ENCODE data around the gene UAP1. TPM values are rescaled to one million over a fixed set of nuclear protein-coding genes. Genes with fewer than 3 reads are reported as not detected.

Gene UAP1
- total RNA-seq, 1 donor from 2014 or later, result 26.5 TPM

GRCh38 chr1:162548170-162548569, 13.4 kb upstream of the UAP1 start:
- H3K4me3 ChIP-seq, result no peak overlapping the region
- H3K9me3 ChIP-seq (replicated peaks), result peaks cover 7% of the 10 kb centered on the region
- H3K36me3 ChIP-seq, result no peaks in the 10 kb centered on the region
- TF ChIP-seq, protein P1, sequence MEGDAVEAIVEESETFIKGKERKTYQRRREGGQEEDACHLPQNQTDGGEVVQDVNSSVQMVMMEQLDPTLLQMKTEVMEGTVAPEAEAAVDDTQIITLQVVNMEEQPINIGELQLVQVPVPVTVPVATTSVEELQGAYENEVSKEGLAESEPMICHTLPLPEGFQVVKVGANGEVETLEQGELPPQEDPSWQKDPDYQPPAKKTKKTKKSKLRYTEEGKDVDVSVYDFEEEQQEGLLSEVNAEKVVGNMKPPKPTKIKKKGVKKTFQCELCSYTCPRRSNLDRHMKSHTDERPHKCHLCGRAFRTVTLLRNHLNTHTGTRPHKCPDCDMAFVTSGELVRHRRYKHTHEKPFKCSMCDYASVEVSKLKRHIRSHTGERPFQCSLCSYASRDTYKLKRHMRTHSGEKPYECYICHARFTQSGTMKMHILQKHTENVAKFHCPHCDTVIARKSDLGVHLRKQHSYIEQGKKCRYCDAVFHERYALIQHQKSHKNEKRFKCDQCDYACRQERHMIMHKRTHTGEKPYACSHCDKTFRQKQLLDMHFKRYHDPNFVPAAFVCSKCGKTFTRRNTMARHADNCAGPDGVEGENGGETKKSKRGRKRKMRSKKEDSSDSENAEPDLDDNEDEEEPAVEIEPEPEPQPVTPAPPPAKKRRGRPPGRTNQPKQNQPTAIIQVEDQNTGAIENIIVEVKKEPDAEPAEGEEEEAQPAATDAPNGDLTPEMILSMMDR (IDR thresholded peaks at IDR 0.05; ENCODE audit: borderline replicate concordance), result no peak
- peak overlapping the region; percentile 49 for H3K27ac ChIP-seq (replicated peaks)
- no peaks in the 10 kb centered on the region for H3K27me3 ChIP-seq (ENCODE audit: low read depth)
- peak; percentile 36 for DNase-seq
- intact Hi-C loops (cut with micrococcal nuclease), result no loop called here
- H3K4me1 ChIP-seq, result no peaks in the 10 kb centered on the region

DNA sequence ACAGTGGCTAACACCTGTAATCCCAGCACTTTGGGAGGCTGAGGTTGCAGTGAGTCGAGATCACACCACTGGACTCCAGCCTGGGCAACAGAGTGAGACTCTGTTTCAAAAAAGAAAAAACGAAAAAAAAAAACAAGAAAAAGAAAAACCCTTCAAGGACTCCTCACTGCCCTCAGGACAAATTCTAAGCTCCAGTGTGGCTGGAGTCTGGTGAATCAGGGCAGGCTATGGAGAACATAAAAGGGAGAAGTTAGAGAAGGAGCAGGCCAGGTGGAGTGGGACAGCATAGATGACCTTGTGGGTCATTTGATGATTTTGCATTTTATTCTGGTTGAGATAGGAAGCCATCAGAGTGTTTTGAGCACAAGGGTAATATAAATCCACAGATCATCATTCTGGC, 12.5 kb upstream of the UAP1 start:
- no peak for DNase-seq
- intact Hi-C loops (cut with micrococcal nuclease), result no loop called here
- Histone ChIP-seq H3K36me3 (no peaks in the 10 kb centered on the region), H3K4me3 (no peak overlapping the region), H3K27me3 (ENCODE audit: low read depth) (no peaks in the 10 kb centered on the region), H3K9me3 (replicated peaks) (no peaks in the 10 kb centered on the region), H3K27ac (replicated peaks) (peak overlapping the region; percentile 49), H3K4me1 (no peaks in the 10 kb centered on the region)
- TF ChIP-seq, protein P1 (IDR thresholded peaks at IDR 0.05; ENCODE audit: borderline replicate concordance), result no peak

GRCh38 chr1:162550925-162551324, 10.6 kb upstream of the UAP1 start:
- Histone ChIP-seq H3K36me3 (no peaks in the 10 kb centered on the region), H3K27ac (replicated peaks) (no peak overlapping the region), H3K27me3 (ENCODE audit: low read depth) (no peaks in the 10 kb centered on the region), H3K9me3 (replicated peaks) (no peaks in the 10 kb centered on the region), H3K4me1 (no peaks in the 10 kb centered on the region), H3K4me3 (no peak overlapping the region)
- TF ChIP-seq, protein P1 (IDR thresholded peaks at IDR 0.05; ENCODE audit: borderline replicate concordance), result no peak
- no peak for DNase-seq
- intact Hi-C loops (cut with micrococcal nuclease), result no loop called here

- intact Hi-C loops (cut with micrococcal nuclease), result no loop called here
- TF ChIP-seq, protein P1 (IDR thresholded peaks at IDR 0.05; ENCODE audit: borderline replicate concordance), result no peak
- Histone ChIP-seq H3K27ac (replicated peaks) (peak overlapping the region; percentile 68), H3K9me3 (replicated peaks) (no peaks in the 10 kb centered on the region), H3K27me3 (ENCODE audit: low read depth) (no peaks in the 10 kb centered on the region), H3K36me3 (no peaks in the 10 kb centered on the region), H3K4me3 (no peak overlapping the region), H3K4me1 (no peaks in the 10 kb centered on the region)
- DNase-seq, result no peak
Measured at GRCh38 chr1:162551969-162552683, 9.4 kb upstream of the UAP1 start.

DNA sequence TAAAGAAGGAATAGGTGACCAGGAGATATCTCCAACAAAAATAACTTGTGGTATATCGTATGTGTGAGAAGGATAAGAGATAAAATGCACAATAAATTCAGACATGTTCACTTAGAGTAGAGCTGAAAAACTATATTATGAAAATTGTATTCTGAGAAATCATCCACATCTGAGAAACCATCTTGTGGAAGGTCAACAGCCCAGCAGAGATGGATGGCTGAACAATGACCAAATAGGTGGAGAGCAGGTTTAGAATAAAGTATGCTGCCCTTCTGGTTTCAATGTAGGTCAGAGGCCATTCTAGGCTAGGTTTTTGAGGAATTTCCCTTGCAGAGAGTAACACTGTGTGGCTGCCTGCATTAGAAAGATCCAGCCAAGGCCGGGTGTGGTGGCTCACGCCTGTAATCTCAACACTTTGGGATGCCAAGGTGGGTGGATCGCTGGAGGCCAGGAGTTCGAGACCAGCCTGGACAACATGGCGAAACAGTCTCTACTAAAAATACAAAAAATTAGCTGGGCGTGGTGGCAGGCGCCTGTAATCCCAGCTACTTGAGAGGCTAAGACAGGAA, 8.8 kb upstream of the UAP1 start:
- DNase-seq, result no peak
- intact Hi-C loops (cut with micrococcal nuclease), result no loop called here
- no peak overlapping the region for H3K4me3 ChIP-seq

More for the DNA sequence above, 8.8 kb upstream of the UAP1 start:
- no peaks in the 10 kb centered on the region for H3K9me3 ChIP-seq (replicated peaks)
- H3K4me1 ChIP-seq, result peaks cover 4% of the 10 kb centered on the region
- peak overlapping the region; percentile 68 for H3K27ac ChIP-seq (replicated peaks)
- TF ChIP-seq, protein P1 (IDR thresholded peaks at IDR 0.05; ENCODE audit: borderline replicate concordance), result no peak
- no peaks in the 10 kb centered on the region for H3K36me3 ChIP-seq
- H3K27me3 ChIP-seq (ENCODE audit: low read depth), result no peaks in the 10 kb centered on the region

Data from left ventricle myocardium inferior (tissue), 1 donor.